GM10847 (cell line): Measurements from ENCODE around the gene PACSIN3.
A peak's percentile ranks its signal among the peaks of the same experiment; 100 is the strongest.

Experiments
- POLR2A ChIP-seq: IDR thresholded peaks from 2 replicates; pipeline ENCODE4 v1.6.1; 2011; ENCODE audit not compliant: insufficient read length; ENCODE audit errors: extremely low read depth

The PACSIN3 gene

DNA sequence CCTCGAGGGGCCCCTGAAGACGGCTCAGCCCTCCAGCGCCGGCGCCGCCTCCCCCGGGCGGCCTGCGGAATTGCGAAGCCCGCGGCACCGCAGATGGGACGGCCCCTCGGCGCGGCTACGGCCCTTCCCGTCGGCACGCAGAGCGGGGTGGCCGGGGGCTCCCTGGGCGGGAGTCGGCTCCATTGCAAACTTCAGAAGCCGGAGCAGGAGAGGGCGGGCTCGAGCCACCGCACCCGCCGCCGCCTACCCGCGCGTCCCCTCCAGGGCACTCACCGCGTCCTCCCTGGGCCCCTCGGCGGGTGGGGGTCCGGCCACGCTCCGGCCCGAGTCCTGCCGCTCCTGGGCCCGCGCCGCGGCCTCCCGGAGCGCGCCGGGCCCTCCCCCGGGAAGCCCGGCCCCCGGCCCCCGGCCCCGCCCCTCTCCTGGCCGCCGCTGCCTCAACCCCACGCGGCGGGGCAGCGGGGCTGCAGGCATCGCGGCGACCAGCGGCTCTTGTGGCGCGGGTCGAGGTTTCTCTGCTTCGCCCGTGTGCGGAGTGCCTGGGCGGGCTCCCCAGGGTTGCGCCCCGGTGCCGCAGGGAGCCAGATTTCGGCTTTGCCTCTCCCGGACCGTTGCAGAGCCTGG is at the start of gene PACSIN3:
Gene PACSIN3, minus strand, starts transcription at position 359 of the 624 bp plus-strand sequence. CDS start 3,707 bp downstream, outside the sequence.
- no peak for TF ChIP-seq POLR2A

GRCh38 chr11:47235163-47235562 is 48.9 kb upstream of the PACSIN3 start:
- TF ChIP-seq POLR2A = no peak

GRCh38 chr11:47234669-47235100 is 48.5 kb upstream of the PACSIN3 start:
- TF ChIP-seq POLR2A = no peak

- no peak for TF ChIP-seq POLR2A
Observed at GRCh38 chr11:47233989-47234668, 47.9 kb upstream of the PACSIN3 start.

DNA sequence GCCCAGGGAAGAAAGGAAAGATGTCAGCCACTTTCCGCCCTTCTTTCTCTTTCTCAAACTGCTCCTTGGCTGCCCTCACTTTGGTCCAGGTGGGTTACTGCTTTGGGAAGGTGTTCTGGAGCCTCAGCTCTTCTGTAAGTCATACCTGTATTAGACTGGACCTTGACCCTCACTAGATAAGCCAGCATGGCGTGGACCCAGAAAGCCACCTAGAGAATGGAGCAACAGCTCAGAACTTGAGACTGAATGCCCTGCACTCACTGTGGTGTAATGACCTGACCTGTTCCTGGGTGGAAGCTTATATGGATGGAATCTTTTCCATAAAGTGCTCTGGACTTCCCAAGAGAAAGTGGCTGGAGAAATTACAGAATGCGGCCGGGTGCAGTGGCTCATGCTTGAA is 46.8 kb upstream of the PACSIN3 start:
- TF ChIP-seq POLR2A = no peak

- no peak for TF ChIP-seq POLR2A
Observed at GRCh38 chr11:47229161-47229560, 42.9 kb upstream of the PACSIN3 start.

GRCh38 chr11:47225552-47226400 is 39.5 kb upstream of the PACSIN3 start:
- TF ChIP-seq POLR2A = no peak

DNA sequence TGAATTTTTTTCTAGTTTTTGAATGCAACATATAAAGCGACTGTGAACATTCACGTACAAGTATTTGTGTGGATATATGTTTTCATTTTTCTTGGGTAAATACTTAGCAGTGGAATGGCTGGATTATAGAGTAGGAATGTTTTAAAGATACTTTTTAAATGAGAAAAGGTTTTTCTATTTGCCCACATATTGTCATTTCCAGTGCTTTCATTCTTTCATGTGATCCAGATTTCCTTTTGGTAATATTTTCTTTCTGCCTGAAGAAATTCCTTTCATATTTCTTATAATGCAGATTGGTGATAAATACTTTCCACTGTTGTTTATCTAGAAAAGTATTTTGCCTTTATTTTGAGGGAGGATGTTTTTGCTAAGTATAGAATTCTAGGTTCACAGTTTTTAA is 36.5 kb upstream of the PACSIN3 start:
- TF ChIP-seq POLR2A = no peak

- no peak for TF ChIP-seq POLR2A
Observed at GRCh38 chr11:47220401-47220821, 34.2 kb upstream of the PACSIN3 start.

DNA sequence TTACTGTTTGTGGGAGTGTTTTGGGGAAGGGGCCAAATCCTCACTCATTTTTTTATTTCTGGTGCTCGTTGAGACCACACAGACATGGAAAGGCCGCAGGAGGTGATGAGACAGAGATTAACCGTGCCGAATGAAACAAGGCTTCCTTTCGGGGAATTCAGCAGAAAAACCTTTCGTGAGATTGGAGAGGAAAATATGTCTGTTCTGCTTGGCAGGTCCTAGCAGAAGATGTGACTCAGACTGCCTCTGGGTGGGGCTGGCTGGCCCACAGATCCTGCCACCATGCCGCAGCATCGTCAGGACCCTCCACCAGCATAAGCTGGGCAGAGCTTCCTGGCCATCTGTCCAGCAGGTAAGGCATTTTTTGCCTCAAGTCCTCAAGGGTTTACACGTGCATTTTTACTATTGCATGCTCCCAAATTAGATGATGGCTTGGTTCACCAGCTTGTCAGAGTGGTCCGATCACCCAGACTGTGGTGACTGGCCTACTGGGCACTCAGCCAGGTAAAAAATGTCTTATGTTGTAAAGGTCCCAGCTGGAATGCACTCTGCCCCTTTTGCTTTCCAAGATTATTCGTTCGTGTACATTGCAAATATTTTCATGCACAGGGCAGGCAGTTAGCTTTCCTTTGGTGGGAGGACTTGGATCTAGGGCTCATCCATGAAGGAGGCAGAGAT is 30.0 kb upstream of the PACSIN3 start:
- TF ChIP-seq POLR2A = no peak

DNA sequence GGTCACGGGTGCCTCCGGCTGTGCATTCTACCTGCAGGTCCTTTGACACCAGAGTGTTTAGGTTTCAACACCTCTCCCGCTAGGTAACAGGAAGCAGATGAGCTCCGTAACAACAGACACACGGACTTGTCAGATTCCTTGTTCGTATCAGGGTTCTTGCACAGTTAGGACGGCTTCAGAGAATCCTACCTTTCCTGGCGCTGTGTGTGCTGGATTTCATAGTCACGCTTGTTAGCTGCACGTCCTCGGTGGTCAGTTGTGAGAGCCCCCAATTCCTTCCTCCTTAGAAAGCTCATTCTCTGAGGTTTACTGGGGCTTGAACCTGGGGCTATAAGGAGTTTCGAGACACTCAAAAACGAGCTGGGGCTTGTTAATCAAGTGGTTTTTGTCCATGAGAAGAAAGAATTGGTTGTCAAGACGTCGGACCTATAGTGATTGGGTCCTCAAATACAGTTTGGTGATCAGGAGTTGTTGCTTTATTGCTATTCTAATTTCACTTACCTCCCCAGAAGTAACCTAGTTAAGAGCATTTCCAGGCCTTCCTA is 29.2 kb upstream of the PACSIN3 start:
- TF ChIP-seq POLR2A = no peak

DNA sequence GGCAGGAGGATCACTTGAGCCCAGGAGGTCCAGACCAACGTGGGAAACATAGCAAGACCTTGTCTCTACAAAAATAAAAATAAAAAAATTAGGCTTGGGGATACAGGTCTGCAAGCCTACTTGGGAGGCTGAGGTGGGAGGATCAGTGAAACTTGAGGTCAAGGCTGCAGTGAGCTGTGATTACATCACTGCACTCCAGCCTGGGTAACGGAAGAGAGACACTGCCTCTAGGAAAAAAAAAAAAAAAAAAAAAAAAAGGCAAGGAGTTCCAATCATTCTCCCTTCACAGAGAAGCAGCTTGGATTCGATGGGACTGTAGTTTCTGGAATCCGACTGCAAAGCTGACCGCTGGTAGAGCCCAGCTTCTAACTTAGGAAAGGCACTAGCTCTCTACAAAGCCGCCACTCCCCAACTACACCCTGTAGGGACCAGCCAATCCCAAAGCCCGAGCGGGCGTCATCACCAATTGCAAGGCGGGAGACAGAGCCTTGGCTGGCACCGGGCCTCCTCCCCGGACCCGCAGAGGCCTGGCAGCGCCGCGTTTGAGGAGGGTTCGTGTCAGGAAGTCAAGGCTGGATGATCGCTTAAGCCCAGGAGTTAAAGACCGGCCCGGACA is 27.8 kb upstream of the PACSIN3 start:
- TF ChIP-seq POLR2A = peak; percentile 58

DNA sequence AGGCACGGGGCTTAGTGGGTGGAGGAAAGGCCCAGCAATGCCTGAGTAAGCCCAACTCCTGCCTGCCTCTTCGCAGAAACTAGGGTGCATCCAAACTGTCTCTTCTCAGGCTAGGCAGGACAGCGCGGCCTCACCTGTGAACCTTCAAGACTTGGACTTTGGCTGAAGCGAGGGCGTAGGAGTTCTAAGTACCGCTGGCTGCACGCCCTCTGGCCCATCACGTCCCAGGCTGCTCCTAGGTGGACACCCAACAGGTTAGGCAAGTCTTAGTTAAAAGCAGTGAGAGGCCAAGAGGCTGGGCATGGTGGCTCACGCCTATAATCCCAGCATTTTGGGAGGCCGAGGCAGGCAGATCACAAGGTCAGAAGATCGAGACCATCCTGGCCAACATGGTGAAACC is 26.7 kb upstream of the PACSIN3 start:
- TF ChIP-seq POLR2A = no peak

GRCh38 chr11:47208628-47209027 is 22.4 kb upstream of the PACSIN3 start:
- TF ChIP-seq POLR2A = no peak

DNA sequence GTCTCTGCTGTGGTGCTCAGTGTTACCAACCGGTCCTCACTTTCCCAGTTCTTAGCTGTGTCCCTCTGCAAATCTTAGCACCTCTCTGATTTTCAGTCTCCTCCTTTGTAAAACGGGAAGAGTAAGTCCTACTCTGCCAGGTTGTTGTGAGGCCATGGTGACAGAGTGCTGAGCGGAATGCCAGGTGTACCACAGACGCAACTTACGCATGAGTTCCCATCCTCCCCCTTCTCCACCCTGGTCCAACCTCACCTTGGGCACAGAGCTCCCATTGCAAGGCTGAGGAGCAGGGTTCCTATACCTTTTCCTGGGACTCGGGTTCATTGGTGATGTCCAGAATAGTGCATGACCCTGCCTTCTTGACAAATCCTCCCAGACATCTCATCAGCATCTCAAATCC is 21.2 kb upstream of the PACSIN3 start:
- no peak for TF ChIP-seq POLR2A
